KMS-11 (cell line): ENCODE measurements around the gene RARB.

Experiments used
- H2AFZ ChIP-seq: fragments of 200-600 bp; sonication (generic); 2 replicates; pipeline ENCODE4 v1.6.1; 2016; ENCODE audit warnings: antibody characterized with exemption, mixed run types, low read depth
- H3K27ac ChIP-seq: fragments of 200-600 bp; sonication (generic); 2 replicates; pipeline ENCODE4 v1.6.1; 2016; ENCODE audit warnings: mild to moderate bottlenecking, mixed run types
- H3K27me3 ChIP-seq: fragments of 200-600 bp; sonication (generic); 2 replicates; pipeline ENCODE4 v1.6.1; 2017; ENCODE audit warnings: mild to moderate bottlenecking, low read depth, mixed run types, moderate library complexity; ENCODE audit not compliant: insufficient read depth
- H3K36me3 ChIP-seq: fragments of 200-600 bp; sonication (generic); 2 replicates; pipeline ENCODE4 v1.6.1; 2017; ENCODE audit warnings: mild to moderate bottlenecking, mixed run types; ENCODE audit not compliant: insufficient read depth
- H3K4me1 ChIP-seq: fragments of 200-600 bp; sonication (generic); 2 replicates; pipeline ENCODE4 v1.6.1; 2016; ENCODE audit warnings: mild to moderate bottlenecking, low read depth, mixed run types; ENCODE audit not compliant: poor library complexity, severe bottlenecking
- H3K4me2 ChIP-seq: fragments of 200-600 bp; sonication (generic); 2 replicates; pipeline ENCODE4 v1.7.0; 2016; ENCODE audit warnings: mild to moderate bottlenecking, mixed run types
- H3K4me3 ChIP-seq: fragments of 200-600 bp; sonication (generic); IDR thresholded peaks from 2 replicates; pipeline ENCODE4 v1.6.1; 2017; ENCODE audit warnings: low read depth, low read length, mixed read lengths; ENCODE audit not compliant: insufficient read depth
- H3K79me2 ChIP-seq: fragments of 200-600 bp; sonication (generic); 2 replicates; pipeline ENCODE4 v1.6.1; 2016; ENCODE audit warnings: low read depth, mixed run types; ENCODE audit not compliant: insufficient read depth
- H3K9ac ChIP-seq: fragments of 200-600 bp; sonication (generic); 2 replicates; pipeline ENCODE4 v1.6.1; 2016; ENCODE audit warnings: mild to moderate bottlenecking, mixed run types
- H4K20me1 ChIP-seq: fragments of 200-600 bp; sonication (generic); 2 replicates; pipeline ENCODE4 v1.6.1; 2016; ENCODE audit warnings: mild to moderate bottlenecking, mixed run types; ENCODE audit not compliant: insufficient read depth
- CTCF ChIP-seq: fragments of 200-600 bp; sonication (generic); conservative IDR thresholded peaks from 2 replicates; pipeline ENCODE4 v1.6.1; 2017; ENCODE audit warnings: low read depth, mild to moderate bottlenecking, antibody characterized with exemption, low read length, moderate library complexity, mixed read lengths

Gene RARB

GRCh38 chr3:25452192-25452591, 24.1 kb downstream of the RARB start:
- H3K36me3 ChIP-seq, result no peaks in the 10 kb centered on the region
- H3K4me3 ChIP-seq, result no peak overlapping the region
- no peaks in the 10 kb centered on the region for H3K79me2 ChIP-seq
- H3K9ac ChIP-seq, result no peak overlapping the region
- H2AFZ ChIP-seq, result no peak overlapping the region
- no peaks in the 10 kb centered on the region for H4K20me1 ChIP-seq
- H3K4me1 ChIP-seq, result peaks cover 14% of the 10 kb centered on the region
- TF ChIP-seq CTCF, result no peak
- no peaks in the 10 kb centered on the region for H3K27me3 ChIP-seq
- H3K27ac ChIP-seq, result no peak overlapping the region
- H3K4me2 ChIP-seq, result no peak overlapping the region

GRCh38 chr3:25452740-25453139, 24.7 kb downstream of the RARB start:
- Histone ChIP-seq H3K4me2 (no peak overlapping the region; the same call in 1 of the 2 replicates), H3K9ac (no peak overlapping the region), H2AFZ (no peak overlapping the region), H4K20me1 (no peaks in the 10 kb centered on the region), H3K27ac (no peak overlapping the region), H3K4me3 (no peak overlapping the region), H3K4me1 (peaks cover 14% of the 10 kb centered on the region), H3K27me3 (no peaks in the 10 kb centered on the region), H3K36me3 (no peaks in the 10 kb centered on the region), H3K79me2 (no peaks in the 10 kb centered on the region)
- no peak for TF ChIP-seq CTCF

GRCh38 chr3:25453619-25454004, 25.5 kb downstream of the RARB start:
- H2AFZ ChIP-seq, result no peak overlapping the region
- no peaks in the 10 kb centered on the region for H3K27me3 ChIP-seq
- no peak overlapping the region for H3K27ac ChIP-seq
- H3K4me1 ChIP-seq, result peaks cover 14% of the 10 kb centered on the region
- no peaks in the 10 kb centered on the region for H3K79me2 ChIP-seq
- H3K36me3 ChIP-seq, result no peaks in the 10 kb centered on the region
- H3K4me2 ChIP-seq, result peak overlapping the region; percentile 26; the same call in 1 of the 2 replicates
- no peaks in the 10 kb centered on the region for H4K20me1 ChIP-seq
- no peak overlapping the region for H3K9ac ChIP-seq
- no peak overlapping the region for H3K4me3 ChIP-seq
- TF ChIP-seq CTCF, result no peak

- no peak for TF ChIP-seq CTCF
- Histone ChIP-seq H2AFZ (no peak overlapping the region), H3K4me1 (peaks cover 14% of the 10 kb centered on the region), H3K36me3 (no peaks in the 10 kb centered on the region), H3K27ac (no peak overlapping the region), H3K4me3 (no peak overlapping the region), H3K79me2 (no peaks in the 10 kb centered on the region), H3K9ac (no peak overlapping the region), H4K20me1 (no peaks in the 10 kb centered on the region), H3K27me3 (no peaks in the 10 kb centered on the region), H3K4me2 (peak overlapping the region; percentile 26; the same call in 1 of the 2 replicates)
Measured at GRCh38 chr3:25454005-25454927, 26.2 kb downstream of the RARB start.
